ENCODE results near the gene ALDH1A1.
"Not testable (repeated sequence)": the region's sequence is repeated elsewhere in the genome, so short reads cannot be mapped to it uniquely, and the experiment has no call there.

The ALDH1A1 gene

DNA sequence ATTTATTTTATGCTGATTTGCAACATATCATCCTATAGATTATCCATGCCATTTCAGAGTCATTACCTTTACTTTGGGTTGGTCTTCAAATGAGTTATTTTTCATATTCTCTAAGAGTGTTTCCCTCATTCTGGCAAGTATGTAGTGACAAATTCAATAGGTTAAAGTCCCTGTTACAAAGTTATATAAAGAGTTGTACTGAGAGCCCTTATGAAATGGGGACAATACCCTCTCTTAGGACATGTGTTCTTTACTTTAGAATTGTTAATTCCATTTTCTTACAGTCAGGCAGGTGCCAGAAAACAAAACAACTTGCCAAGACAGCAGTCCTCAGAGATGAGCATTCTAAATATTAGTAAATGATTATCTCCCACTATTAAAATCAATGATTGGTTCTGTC is 6.0 kb downstream of the ALDH1A1 start:
- no peak overlapping the region for H3K4me3 ChIP-seq (replicated peaks; ENCODE audit: low read depth, low read length)
- TF ChIP-seq CTCF (IDR thresholded peaks at IDR 0.05; ENCODE audit: low read depth, low read length, missing control alignments): no peak

DNA sequence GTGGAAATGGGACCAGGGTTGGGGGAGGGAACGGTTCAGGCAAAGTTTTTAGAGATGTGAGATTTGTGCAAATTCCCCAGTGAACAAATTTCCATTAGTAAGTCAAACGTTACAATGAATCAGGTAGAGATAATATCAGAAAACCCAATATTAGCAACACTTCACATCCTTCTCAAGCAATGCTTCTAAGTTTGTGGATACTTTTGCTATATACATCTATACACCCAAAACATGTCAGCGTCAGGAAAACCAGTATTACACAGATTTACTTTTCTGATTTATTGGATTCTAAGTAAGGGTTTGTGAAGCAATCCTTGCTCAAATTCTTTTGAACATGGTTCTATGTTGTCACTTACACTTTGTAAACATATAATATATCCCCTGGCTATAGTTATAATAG is 6.5 kb downstream of the ALDH1A1 start:
- H3K4me3 ChIP-seq (replicated peaks; ENCODE audit: low read depth, low read length): no peak overlapping the region
- no peak for DNase-seq (ENCODE audit: extremely low read depth, low read depth)
- no peak for TF ChIP-seq CTCF (IDR thresholded peaks at IDR 0.05; ENCODE audit: low read depth, low read length, missing control alignments)

More for the DNA sequence above, 6.0 kb downstream of the ALDH1A1 start:
- no peak for DNase-seq (ENCODE audit: extremely low read depth, low read depth)

- TF ChIP-seq CTCF (IDR thresholded peaks at IDR 0.05; ENCODE audit: low read depth, low read length, missing control alignments): no peak
- H3K4me3 ChIP-seq (replicated peaks; ENCODE audit: low read depth, low read length): no peak overlapping the region
- DNase-seq (ENCODE audit: extremely low read depth, low read depth): no peak
Observed at GRCh38 chr9:72945391-72945790, 7.5 kb downstream of the ALDH1A1 start.

GRCh38 chr9:72943844-72944462 is 8.9 kb downstream of the ALDH1A1 start:
- no peak overlapping the region for H3K4me3 ChIP-seq (replicated peaks; ENCODE audit: low read depth, low read length)
- no peak for DNase-seq (ENCODE audit: extremely low read depth, low read depth)
- no peak for TF ChIP-seq CTCF (IDR thresholded peaks at IDR 0.05; ENCODE audit: low read depth, low read length, missing control alignments)

GRCh38 chr9:72942451-72942850 is 10.4 kb downstream of the ALDH1A1 start:
- TF ChIP-seq CTCF (IDR thresholded peaks at IDR 0.05; ENCODE audit: low read depth, low read length, missing control alignments): no peak
- no peak overlapping the region for H3K4me3 ChIP-seq (replicated peaks; ENCODE audit: low read depth, low read length)
- DNase-seq (ENCODE audit: extremely low read depth, low read depth): no peak

DNA sequence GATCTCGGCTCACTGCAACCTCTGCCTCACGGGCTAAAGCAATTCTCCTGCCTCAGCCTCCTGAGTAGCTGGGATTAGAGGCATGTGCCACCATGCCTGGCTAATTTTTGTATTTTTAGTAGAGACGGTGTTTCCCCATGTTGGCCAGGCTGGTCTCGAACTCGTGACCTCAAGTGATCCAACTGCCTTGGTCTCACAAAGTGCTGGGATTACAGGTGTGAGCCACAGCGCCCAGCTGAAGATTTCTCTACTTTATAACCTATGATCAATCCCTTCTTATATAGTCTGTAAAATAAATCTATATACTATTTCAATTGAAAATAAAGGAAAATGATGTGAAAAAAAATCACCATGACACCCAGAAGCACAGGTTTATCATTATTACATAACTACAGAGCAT is 13.3 kb downstream of the ALDH1A1 start:
- H3K4me3 ChIP-seq (replicated peaks; ENCODE audit: low read depth, low read length); DNase-seq (ENCODE audit: extremely low read depth, low read depth): not testable (repeated sequence)

GRCh38 chr9:72937545-72937944 is 15.3 kb downstream of the ALDH1A1 start:
- TF ChIP-seq CTCF (IDR thresholded peaks at IDR 0.05; ENCODE audit: low read depth, low read length, missing control alignments): no peak
- no peak overlapping the region for H3K4me3 ChIP-seq (replicated peaks; ENCODE audit: low read depth, low read length)

More at GRCh38 chr9:72937545-72937944, 15.3 kb downstream of the ALDH1A1 start:
- no peak for DNase-seq (ENCODE audit: extremely low read depth, low read depth)
